Measurements from ENCODE around the gene ZNF280D.

- TF ChIP-seq TARDBP (IDR thresholded peaks at IDR 0.05) (no peak), FOXA1 (IDR thresholded peaks at IDR 0.05) (no peak), ELF4 (IDR thresholded peaks at IDR 0.05) (no peak), SP1 (IDR thresholded peaks at IDR 0.05) (no peak), BHLHE40 (IDR thresholded peaks at IDR 0.05; ENCODE audit: borderline replicate concordance) (no peak), HDGF (IDR thresholded peaks at IDR 0.05; ENCODE audit: borderline replicate concordance) (no peak), ZNF384 (IDR thresholded peaks at IDR 0.05) (no peak)
Observed at GRCh38 chr15:56760186-56760585, 26.9 kb upstream of the ZNF280D start.
